ENCODE data around the gene ESRP2. TPM values are rescaled to one million over a fixed set of nuclear protein-coding genes. Genes with fewer than 3 reads are reported as not detected.

The ESRP2 gene
- total RNA-seq, 1 donor from 2014 or later: 26.9 TPM

DNA sequence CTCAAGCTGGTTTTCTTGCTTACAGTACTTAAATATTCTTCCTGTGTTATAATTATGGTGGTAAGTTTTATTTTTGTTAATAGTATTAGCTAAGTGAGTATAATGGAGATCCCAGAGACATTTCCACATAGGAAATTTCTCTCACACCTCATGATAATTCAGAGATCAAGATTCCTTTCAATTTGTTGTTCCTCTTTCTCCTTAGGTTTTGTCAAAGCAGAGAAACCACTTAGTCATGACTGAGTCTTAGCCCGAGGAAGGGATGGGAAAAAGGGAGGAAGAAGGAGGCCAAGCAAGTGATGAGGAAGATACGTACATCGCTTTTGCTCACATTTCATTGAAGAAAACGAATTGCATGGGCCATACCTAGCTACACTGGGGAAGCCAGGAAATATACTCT, 18.4 kb downstream of the ESRP2 start:
- no peaks in the 10 kb centered on the region for H3K36me3 ChIP-seq (ENCODE audit: control insufficient read depth, insufficient read depth, low read length)
- H3K27me3 ChIP-seq (ENCODE audit: control insufficient read depth, insufficient read depth, low read length): no peaks in the 10 kb centered on the region
- no peak overlapping the region for H3K4me3 ChIP-seq (ENCODE audit: low read depth, low read length)
- no peak for TF ChIP-seq CTCF (IDR thresholded peaks at IDR 0.05; ENCODE audit: insufficient read depth, low read length, poor library complexity, severe bottlenecking)
- no peak for DNase-seq (ENCODE audit: low read depth)

- Histone ChIP-seq H3K36me3 (ENCODE audit: control insufficient read depth, insufficient read depth, low read length) (no peaks in the 10 kb centered on the region), H3K27me3 (ENCODE audit: control insufficient read depth, insufficient read depth, low read length) (no peaks in the 10 kb centered on the region), H3K4me3 (ENCODE audit: low read depth, low read length) (no peak overlapping the region)
- DNase-seq (ENCODE audit: low read depth): no peak
- TF ChIP-seq CTCF (IDR thresholded peaks at IDR 0.05; ENCODE audit: insufficient read depth, low read length, poor library complexity, severe bottlenecking): no peak
These were observed 19.7 kb downstream of the ESRP2 start for GRCh38 chr16:68216240-68216639.

GRCh38 chr16:68215302-68215701, 20.6 kb downstream of the ESRP2 start:
- Histone ChIP-seq H3K27me3 (ENCODE audit: control insufficient read depth, insufficient read depth, low read length) (no peaks in the 10 kb centered on the region), H3K4me3 (ENCODE audit: low read depth, low read length) (no peak overlapping the region), H3K36me3 (ENCODE audit: control insufficient read depth, insufficient read depth, low read length) (no peaks in the 10 kb centered on the region)
- no peak for DNase-seq (ENCODE audit: low read depth)
- no peak for TF ChIP-seq CTCF (IDR thresholded peaks at IDR 0.05; ENCODE audit: insufficient read depth, low read length, poor library complexity, severe bottlenecking)

DNA sequence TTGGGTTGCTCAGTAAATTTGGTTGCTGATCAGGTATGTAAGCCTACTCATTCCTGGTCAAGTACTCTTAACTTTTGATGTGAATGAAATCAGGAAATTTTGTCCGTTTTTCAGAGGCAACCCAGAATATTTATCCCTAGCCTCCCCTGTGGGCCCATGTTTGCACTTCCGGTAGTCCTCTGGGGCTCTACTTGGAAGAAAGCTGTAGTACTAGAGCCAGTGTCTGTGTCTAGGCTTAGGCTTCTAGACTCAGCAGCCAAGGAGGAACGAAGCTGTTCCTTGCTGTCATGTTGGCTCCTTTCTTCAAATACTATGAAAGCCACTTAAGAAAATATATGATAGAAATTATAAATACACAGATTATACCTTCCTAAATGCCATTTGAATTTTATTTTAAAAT, 21.2 kb downstream of the ESRP2 start:
- Histone ChIP-seq H3K36me3 (ENCODE audit: control insufficient read depth, insufficient read depth, low read length) (no peaks in the 10 kb centered on the region), H3K4me3 (ENCODE audit: low read depth, low read length) (no peak overlapping the region), H3K27me3 (ENCODE audit: control insufficient read depth, insufficient read depth, low read length) (no peaks in the 10 kb centered on the region)
- no peak for TF ChIP-seq CTCF (IDR thresholded peaks at IDR 0.05; ENCODE audit: insufficient read depth, low read length, poor library complexity, severe bottlenecking)
- DNase-seq (ENCODE audit: low read depth): no peak

- Histone ChIP-seq H3K4me3 (ENCODE audit: low read depth, low read length) (no peak overlapping the region), H3K36me3 (ENCODE audit: control insufficient read depth, insufficient read depth, low read length) (no peaks in the 10 kb centered on the region), H3K27me3 (ENCODE audit: control insufficient read depth, insufficient read depth, low read length) (no peaks in the 10 kb centered on the region)
- TF ChIP-seq CTCF (IDR thresholded peaks at IDR 0.05; ENCODE audit: insufficient read depth, low read length, poor library complexity, severe bottlenecking): no peak
- no peak for DNase-seq (ENCODE audit: low read depth)
These were observed 29.7 kb downstream of the ESRP2 start for GRCh38 chr16:68206245-68206644.

- no peak overlapping the region for H3K4me3 ChIP-seq (ENCODE audit: low read depth, low read length)
These were observed 33.8 kb downstream of the ESRP2 start for GRCh38 chr16:68202091-68202519.

More at GRCh38 chr16:68202091-68202519, 33.8 kb downstream of the ESRP2 start:
- TF ChIP-seq CTCF (IDR thresholded peaks at IDR 0.05; ENCODE audit: insufficient read depth, low read length, poor library complexity, severe bottlenecking): no peak
- Histone ChIP-seq H3K36me3 (ENCODE audit: control insufficient read depth, insufficient read depth, low read length) (no peaks in the 10 kb centered on the region), H3K27me3 (ENCODE audit: control insufficient read depth, insufficient read depth, low read length) (no peaks in the 10 kb centered on the region)
- DNase-seq (ENCODE audit: low read depth): no peak
